ENCODE data around the gene PPP1R1C. TPM values are rescaled to one million over a fixed set of nuclear protein-coding genes. Genes with fewer than 3 reads are reported as not detected.

Gene PPP1R1C
- total RNA-seq, 1 donor from 2014 or later, result 2.9 TPM

- no peak overlapping the region for H3K27ac ChIP-seq
Observed at GRCh38 chr2:181998041-181998835, 12.6 kb downstream of the PPP1R1C start.

GRCh38 chr2:181998891-181999654 lies 13.4 kb downstream of the PPP1R1C start:
- intact Hi-C loops (cut with DNase I), result no loop called here
- no peak for ATAC-seq
- Histone ChIP-seq H3K27ac (no peak overlapping the region), H3K4me3 (no peak overlapping the region), H3K4me1 (no peaks in the 10 kb centered on the region), H3K27me3 (ENCODE audit: low read depth) (no peaks in the 10 kb centered on the region), H3K36me3 (no peaks in the 10 kb centered on the region), H3K9me3 (no peaks in the 10 kb centered on the region)
- DNase-seq, result no peak
- TF ChIP-seq, protein P1, sequence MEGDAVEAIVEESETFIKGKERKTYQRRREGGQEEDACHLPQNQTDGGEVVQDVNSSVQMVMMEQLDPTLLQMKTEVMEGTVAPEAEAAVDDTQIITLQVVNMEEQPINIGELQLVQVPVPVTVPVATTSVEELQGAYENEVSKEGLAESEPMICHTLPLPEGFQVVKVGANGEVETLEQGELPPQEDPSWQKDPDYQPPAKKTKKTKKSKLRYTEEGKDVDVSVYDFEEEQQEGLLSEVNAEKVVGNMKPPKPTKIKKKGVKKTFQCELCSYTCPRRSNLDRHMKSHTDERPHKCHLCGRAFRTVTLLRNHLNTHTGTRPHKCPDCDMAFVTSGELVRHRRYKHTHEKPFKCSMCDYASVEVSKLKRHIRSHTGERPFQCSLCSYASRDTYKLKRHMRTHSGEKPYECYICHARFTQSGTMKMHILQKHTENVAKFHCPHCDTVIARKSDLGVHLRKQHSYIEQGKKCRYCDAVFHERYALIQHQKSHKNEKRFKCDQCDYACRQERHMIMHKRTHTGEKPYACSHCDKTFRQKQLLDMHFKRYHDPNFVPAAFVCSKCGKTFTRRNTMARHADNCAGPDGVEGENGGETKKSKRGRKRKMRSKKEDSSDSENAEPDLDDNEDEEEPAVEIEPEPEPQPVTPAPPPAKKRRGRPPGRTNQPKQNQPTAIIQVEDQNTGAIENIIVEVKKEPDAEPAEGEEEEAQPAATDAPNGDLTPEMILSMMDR (IDR thresholded peaks at IDR 0.05), result no peak

More at GRCh38 chr2:181998041-181998835, 12.6 kb downstream of the PPP1R1C start:
- DNase-seq (no peak), ATAC-seq (no peak)
- H3K36me3 ChIP-seq, result no peaks in the 10 kb centered on the region
- TF ChIP-seq, protein P1 (IDR thresholded peaks at IDR 0.05), result no peak
- H3K27me3 ChIP-seq (ENCODE audit: low read depth), result no peaks in the 10 kb centered on the region
- intact Hi-C loops (cut with DNase I), result no loop called here
- no peak overlapping the region for H3K4me3 ChIP-seq
- no peaks in the 10 kb centered on the region for H3K4me1 ChIP-seq
- no peaks in the 10 kb centered on the region for H3K9me3 ChIP-seq

DNA sequence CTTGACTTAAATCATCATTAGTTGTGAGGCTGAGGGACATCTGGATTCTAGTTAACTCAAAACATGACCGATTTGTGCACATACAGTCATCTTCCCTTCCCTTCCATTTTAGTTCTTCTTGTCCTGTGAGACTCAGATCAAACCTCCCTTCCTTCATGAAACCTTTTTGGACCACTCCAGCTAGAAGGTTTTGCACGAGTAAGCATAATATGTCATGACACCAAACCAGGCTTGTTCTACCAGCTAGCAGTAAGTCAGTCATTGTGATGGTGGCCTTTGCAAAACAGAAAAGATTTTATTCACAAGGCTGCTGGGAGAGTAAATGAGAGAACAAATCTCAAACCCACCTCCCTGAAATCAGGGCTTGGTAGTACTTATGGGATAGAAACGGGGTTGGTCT lies 14.3 kb downstream of the PPP1R1C start:
- DNase-seq, result no peak
- TF ChIP-seq, protein P1 (IDR thresholded peaks at IDR 0.05), result no peak
- intact Hi-C loops (cut with DNase I), result no loop called here

DNA sequence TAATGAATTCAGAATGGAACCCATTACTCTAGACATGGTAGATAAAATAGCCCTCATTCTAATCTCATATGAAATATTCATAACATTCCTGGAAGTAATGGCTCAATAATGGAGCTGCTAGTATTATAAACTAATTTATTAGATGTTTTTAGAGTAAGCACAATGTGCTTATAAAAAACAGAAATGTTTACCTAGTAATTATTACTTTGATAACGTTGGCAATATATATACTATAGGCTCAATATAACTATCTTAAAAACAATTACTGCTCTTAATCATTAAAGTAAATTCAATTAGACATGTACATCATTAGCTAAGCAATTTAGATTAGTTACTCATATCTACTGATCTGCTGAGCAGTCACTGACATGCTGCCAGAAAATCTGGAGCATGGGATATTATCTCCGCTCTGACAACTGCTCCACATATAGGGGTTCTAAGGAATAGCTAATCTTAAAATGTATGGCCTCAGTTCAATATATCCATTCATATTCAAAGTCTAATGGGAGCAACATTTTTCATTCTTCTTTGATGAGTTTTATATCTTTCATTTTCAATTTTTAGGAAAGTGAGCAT lies 19.4 kb downstream of the PPP1R1C start:
- ATAC-seq, result no peak
- Histone ChIP-seq H3K9me3 (no peaks in the 10 kb centered on the region), H3K27me3 (ENCODE audit: low read depth) (no peaks in the 10 kb centered on the region), H3K4me1 (no peaks in the 10 kb centered on the region), H3K36me3 (no peaks in the 10 kb centered on the region), H3K4me3 (no peak overlapping the region), H3K27ac (no peak overlapping the region)
- DNase-seq, result no peak
- TF ChIP-seq, protein P1 (IDR thresholded peaks at IDR 0.05), result no peak
- intact Hi-C loops (cut with DNase I), result no loop called here

More for the DNA sequence above, 14.3 kb downstream of the PPP1R1C start:
- H3K9me3 ChIP-seq, result no peaks in the 10 kb centered on the region
- no peak overlapping the region for H3K4me3 ChIP-seq
- H3K27ac ChIP-seq, result no peak overlapping the region
- no peaks in the 10 kb centered on the region for H3K27me3 ChIP-seq (ENCODE audit: low read depth)
- no peaks in the 10 kb centered on the region for H3K4me1 ChIP-seq
- ATAC-seq, result no peak
- no peaks in the 10 kb centered on the region for H3K36me3 ChIP-seq

GRCh38 chr2:182006595-182007341 lies 21.1 kb downstream of the PPP1R1C start:
- no peaks in the 10 kb centered on the region for H3K36me3 ChIP-seq
- H3K9me3 ChIP-seq, result no peaks in the 10 kb centered on the region
- TF ChIP-seq, protein P1 (IDR thresholded peaks at IDR 0.05), result no peak
- H3K27ac ChIP-seq, result no peak overlapping the region
- ATAC-seq (no peak), DNase-seq (no peak)
- intact Hi-C loops (cut with DNase I), result no loop called here
- no peaks in the 10 kb centered on the region for H3K4me1 ChIP-seq
- no peak overlapping the region for H3K4me3 ChIP-seq
- no peaks in the 10 kb centered on the region for H3K27me3 ChIP-seq (ENCODE audit: low read depth)

Measured in lower lobe of right lung (tissue), 2 donors.